Hindlimb muscle (tissue), 1 donor: ENCODE results near the gene NR1H2. TPM values are rescaled to one million over a fixed set of nuclear protein-coding genes. Genes with fewer than 3 reads are reported as not detected.
"Not testable (repeated sequence)": the region's sequence is repeated elsewhere in the genome, so short reads cannot be mapped to it uniquely, and the experiment has no call there.

ENCODE experiments used
- DNase-seq: peaks from one replicate; pipeline ENCODE4 v3.0.0-alpha.2; 2013
- polyA plus RNA-seq: library from polyadenylated mRNA; unstranded; fragments of 120-200 nt; gene quantifications from one replicate; pipeline ENCODE4 v1.2.1, GENCODE V29; 2013; ENCODE audit not compliant: insufficient read length

The NR1H2 gene
- polyA plus RNA-seq, 1 donor: 24.5 TPM

DNA sequence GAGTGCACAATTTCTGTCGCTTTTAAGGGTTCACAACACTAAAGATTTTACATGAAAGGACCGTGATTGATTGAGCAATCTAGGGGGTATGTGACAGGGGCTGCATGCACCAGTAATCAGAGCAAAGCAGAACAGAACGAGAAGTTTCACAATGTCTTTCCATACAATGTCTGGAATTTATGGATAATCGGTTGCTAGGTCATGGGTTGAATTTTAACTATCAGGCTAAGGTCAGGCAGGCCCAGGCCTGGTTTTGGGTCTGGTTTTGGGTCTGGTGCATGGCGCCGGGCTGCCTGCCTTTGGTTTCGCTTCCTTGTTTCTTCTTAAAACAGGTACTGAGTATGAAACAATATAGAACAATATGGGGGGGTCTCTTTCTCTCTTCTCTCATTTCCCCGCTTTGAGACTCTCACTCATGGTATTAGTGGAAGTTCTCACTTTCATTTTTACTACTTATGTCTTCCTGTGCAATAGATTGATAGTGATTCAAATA lies 29.1 kb upstream of the NR1H2 start:
- DNase-seq: not testable (repeated sequence)

DNA sequence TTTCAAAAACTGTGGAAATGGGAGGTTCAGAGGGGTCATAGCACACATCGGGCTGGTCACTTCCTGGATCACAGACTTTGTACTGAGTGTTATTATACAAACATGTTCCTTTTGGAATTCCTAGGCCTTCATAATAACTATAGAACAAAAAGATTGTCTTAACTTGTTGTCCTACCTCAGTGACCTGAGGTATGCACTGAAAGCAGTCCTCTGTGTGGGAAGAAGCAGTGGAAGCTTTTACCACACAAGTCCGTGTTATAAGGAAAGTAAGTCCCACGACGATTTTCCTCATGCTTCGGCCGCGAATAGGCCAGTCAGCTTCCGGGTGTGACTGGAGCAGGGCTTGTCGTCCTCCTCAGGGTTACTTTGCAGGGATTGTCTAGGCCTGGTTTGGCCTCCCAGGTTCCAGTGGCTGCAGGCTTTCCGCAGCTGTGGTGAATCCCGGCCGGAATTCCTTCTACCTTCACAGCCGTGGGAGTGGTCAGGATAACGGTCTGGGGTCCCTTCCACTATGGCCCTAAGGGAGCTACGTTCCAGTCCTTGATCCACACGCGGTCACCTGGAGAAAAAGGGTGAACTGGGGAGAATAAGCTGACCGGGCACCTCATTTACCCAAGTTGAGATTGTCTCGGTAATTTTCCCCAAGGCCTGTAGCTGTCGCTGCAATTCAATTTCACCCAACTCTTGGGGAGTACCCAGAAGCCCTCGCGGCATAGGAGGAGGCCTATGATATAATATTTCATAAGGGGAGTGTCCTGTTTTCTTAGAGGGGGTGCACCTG lies 26.8 kb upstream of the NR1H2 start:
- no peak for DNase-seq

DNA sequence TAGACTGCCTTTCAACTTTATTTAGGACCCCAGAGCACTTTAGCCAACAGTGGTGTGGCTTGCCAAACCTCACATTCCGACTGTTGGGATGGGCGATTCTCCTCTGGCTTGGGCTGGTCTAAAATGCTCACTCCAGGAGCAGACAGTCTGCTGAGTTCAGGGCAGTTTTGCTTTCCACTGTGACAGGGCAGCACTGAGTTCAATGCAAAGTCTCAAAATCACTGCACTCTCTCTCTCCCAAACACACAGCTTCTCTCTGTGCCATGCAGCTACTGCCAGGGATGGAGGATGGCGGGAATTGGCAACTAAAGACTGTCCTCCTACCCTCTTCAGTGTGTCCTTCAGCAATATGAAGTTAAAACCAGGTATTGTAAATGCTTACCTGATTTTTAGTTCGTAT lies 24.0 kb upstream of the NR1H2 start:
- no peak for DNase-seq

DNA sequence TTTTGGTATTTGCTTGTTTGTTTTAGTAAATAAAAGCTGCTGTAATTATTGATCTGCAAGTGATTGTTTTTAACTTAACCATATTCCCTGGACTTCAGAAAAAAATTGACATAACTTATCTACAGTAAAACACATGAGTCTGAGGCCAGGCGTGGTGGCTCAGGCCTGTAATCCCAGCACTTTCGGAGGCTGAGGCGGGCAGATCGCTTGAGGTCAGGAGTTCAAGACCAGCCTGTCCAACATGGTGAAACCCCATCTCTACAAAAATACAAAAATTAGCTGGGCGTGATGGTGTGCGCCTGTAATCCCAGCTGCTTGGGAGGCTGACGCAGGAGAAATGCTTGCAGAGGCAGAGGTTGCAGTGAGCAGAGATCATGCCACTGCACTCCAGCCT lies 22.8 kb upstream of the NR1H2 start:
- not testable (repeated sequence) for DNase-seq

DNA sequence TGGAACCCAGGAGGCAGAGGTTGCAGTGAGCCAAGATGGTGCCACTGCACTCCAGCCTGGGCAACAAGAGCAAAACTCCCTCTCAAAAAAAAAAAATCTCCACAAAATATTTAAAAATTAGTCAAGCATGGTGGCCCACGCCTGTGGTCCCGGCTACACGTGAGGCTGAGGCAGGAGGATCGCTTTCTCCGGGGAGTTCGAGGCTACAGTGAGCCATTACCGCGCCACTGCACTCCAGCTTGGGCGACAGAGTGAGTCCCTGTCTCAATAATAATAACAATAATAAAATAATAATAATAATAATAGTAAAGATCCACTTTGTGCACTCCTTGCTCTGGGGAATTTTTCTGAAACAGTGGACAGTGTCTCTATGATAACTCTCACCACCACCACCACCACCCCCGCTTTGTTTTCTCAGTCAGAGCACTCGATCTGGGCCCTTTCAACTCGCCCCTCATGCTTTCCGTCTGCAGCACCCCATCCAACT lies 19.5 kb upstream of the NR1H2 start:
- no peak for DNase-seq

DNA sequence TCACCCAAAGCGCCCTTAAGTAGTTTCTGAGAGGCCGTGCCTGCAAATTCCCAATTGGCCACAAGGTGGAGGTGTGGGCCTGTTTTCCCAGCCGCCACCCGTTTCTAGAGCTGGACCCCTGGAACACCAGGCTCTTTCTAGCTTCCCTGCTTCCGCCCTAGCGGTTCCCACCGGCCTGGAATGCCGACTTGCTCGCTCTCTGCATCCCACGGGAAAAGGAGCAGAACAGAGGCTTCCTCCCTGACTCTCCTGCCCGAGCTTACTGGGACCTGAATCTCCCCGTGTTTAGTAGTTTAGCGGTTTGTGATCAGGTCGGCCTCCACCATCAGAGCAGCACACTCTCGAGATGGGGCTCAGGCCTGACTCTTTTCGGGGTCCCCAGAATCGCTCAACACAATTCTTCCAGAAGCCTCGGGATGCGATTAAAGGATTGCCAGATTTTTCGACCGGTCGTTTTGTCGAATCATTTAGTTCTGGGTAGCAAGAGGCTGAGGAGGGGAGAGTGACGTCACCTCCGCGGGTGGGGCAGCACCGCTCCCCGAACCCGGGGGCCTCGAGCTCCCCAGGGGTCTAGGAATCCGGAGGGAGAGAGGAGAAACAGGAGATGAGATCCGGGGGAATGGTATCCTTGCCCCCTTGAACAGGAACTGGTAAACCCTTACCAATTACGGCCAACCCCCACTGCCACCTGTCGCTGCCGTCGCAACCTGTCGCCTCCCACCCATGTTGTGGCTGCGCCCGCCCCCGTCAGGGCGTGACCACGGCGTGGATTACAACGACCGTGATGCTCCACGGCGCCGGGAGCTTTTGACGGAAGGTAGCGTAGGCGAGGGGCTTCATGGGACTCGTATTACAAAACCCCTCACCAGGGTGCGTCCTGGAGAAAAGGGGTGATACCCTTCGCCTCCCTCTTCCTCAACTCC lies 18.8 kb upstream of the NR1H2 start:
- peak; percentile 46 for DNase-seq

DNA sequence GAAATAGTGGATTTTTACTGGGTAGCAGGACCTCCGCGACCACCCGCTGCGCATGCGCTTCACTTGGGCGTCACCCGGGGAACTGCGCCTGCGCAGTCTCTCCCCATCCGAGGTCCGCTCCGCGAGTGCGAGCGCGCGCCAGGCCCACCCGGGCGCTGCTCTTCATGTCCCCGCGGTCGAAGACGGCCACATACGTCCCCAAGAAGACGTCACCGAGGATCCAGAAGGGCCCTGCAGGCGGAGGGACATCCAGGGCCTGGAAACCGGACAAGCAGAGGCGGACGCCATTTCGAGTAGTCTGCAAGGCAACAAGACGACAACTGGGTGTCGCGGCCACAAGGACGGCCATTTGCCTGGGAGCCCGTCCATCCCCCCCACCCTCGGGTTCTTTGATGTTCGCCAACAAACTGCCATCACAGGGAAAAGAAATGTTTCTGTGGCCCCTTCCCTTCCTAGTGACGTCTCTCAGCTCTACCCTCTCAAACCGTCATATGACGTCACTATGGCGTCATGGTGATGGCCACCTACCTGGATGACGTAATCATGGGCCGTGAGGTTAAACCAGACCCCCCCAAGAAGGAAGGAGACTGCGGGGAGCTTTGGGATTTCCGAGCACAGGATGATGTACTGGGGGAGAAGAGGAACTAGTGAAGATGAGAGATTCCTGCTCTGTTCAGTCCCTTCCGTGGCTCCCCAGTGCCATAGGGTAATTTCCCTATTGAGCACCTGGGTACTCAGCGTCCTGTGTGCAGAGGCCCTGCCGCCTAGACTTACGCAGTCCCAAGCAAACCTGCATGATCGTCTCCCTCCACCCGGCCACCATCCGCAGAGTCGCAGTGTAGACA lies 17.6 kb upstream of the NR1H2 start:
- DNase-seq: peak; percentile 68

DNA sequence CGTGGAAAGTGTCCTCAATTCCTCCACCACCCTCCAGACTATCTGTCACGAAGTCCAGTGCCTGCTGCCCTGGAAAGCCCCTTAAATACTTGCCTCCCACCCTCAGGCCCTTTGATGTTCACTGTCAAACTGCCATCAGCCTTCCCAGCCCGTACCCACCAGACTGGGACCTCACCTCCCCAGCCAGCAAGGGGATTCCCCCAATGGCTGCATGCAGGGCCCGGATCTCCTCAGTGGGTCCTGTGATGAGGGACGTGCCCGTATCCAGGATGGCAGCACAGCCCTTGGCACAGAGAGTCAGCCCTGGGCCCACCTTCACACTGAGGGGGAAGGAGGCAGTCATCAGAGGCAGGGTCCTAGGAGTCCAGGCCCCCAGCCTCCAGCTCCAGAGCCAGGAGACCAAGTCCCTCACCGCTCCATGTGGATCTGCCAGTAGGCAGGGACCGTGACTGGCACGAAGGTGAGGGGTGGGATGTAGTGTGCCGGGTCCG lies 16.9 kb upstream of the NR1H2 start:
- no peak for DNase-seq

DNA sequence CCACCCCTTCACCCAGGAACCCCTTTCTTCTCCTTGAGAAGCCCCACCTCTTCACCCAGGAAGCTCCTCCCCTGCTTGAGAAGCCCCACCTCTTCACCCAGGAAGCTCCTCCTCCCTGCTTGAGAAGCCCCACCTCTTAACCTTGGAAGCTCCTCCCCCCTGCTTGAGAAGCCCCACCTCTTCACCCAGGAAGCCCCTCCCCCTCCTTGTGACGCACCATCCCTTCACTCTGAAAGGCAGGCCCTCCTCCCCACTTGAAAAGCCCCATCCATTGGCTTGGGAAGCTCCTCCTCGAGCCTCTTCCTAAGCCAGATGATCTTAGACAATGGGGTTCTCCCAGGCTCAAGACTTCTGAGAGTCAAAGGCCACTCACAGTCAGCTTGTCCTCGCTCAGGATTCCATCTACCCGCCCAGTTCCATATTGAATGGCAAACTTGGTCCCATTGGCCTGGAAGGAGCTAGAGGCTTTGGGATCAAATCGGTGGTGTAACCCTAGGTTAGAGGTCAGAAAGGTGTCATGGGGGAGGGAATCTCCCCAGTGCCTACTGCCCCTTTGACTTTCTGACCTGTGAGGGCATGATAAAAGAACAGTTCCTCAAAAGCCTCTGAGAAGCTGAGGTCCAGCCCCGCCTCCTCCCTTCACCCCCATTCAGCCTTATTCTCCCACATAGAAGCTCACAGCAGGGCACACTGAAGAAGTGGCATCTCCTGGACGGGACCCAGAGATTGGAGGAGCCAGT lies 14.8 kb upstream of the NR1H2 start:
- DNase-seq: no peak

DNA sequence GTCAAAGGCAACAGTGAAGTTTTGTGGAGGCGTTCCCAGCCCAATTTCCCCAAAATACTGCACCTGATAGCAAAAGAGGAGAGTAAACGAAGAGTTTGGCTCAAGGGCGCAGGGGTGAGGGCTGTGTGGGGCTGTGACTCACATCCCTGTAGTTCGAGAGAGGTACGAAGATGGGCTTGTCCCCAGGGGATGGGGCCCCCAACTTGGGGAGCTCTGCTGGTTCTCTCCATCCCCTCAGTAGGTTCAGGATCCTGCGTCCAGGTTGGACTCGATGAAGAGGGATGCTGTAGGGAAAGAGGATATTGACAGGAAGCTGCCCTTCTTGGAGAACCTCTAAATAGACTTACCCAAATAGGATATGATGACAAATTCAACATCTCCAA lies 14.2 kb upstream of the NR1H2 start:
- no peak for DNase-seq

DNA sequence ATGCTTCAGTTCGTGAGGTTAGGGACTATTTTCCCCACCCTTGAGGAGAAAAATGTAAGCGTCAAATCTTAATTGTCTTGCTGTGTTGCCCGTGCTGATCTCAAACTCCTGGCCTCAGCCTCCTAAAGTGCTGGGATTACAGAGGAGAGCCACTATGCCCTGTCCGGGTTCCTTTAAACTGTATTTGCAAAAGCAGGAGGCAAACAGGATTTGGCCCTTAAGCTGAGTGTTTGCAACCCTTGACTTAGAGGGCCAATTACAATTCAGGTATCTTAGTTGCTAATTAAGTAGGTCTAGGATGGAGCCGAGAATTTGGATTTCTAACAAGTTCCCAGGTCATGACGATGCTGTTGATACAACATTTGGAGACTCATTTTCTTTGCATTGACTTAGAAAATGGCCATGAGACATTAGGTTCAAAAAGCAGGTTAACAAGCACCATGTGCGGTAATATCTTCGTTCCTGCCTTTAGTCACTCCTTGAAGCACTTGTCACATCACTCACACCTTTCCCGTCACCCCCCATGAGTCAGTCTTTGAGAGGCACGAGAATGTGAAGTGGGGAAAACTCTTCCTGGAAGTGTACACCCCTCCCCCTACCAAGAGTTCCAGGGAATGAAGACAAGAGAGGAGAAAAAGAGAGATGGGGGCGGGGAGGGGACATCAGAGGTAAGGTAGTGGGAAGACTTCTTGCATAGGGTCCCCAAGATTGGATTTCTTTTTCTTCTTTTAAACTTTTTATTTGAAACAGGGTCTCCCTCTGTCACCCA lies 13.4 kb upstream of the NR1H2 start:
- DNase-seq: no peak

DNA sequence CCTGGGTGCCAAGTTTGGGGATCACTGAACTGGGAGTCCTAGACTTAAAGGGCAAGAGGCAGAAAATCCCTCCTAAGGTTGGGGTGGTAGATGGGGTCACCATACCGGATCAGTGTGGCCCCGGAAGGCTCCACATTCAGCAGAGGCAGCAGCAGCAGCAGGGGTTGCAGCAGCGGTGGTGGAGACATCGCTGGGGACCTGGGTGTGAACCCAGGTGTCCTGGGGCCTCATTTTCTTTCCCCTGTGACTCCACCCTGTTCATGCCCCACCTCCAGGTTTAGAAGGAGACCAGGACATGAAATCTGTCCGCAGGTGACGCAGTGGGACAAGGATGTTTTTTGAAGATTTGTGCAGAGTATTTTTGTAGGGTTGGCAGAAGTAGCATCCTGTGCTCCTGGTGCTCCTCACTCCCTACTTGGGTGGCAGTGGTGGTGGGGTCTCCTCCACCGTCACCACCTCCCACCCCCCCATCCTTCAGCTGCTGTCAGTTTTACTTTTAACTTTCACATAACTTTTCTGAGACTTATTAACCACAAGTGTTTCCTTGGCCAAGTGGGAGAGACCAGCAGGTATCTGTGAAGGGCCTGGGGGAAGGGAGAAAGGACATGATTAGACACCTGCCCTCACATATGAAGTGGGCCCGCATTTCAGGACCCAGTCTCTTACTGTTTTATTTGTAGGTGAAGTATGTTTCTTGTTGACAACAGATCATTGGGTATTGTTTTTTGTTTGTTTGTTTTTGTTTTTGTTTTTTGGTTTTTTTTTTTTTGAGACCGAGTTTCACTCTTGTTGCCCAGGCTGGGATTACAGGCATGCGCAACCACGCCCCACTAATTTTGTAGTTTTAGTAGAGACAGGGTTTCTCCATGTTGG lies 10.6 kb upstream of the NR1H2 start, which contains the start of gene NAPSA:
Gene NAPSA, minus strand, starts transcription at position 206 of the 873 bp plus-strand sequence. Its CDS starts 18 bp downstream, at position 188.
- DNase-seq: no peak

DNA sequence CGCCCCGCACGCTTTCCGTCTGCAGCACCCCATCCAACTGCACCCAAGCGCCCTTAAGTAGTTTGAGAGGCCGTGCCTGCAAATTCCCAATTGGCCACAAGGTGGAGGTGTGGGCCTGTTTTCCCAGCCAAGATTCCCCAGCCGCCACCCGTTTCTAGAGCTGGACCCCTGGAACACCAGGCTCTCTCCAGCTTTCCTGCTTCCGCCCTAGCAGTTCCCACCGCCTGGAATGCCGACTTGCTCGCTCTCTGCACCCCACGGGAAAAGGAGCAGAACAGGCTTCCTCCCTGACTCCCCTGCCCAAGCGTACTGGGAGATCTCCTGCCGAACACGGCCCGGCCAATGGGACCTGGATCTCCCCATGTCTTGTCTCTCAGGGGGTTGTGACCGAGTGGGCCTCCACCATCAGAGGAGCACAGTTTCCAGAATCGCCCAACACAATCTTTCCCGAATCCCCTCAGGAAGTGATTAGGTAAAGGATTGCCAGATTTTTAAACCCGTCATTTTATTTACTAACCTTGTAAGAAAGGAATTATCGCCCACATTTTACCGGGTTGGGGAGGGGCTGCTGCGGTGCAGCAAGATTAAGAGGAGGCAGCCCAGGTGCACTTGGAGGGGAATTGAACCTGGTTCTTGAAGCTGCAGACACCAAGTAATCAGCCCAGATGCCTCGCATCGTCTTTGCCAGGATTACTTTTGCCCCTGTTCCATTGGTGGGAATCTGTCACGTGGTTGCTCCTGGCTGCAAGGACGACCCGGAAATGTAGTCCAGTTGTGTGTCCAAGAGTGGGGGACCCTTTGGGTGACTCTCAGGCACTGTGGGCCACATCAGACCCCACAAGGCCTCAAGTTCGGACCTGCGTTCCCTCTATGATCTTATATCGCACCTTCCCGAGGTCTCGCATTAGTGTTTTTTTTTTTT lies 7.3 kb upstream of the NR1H2 start:
- DNase-seq: peak; percentile 86

DNA sequence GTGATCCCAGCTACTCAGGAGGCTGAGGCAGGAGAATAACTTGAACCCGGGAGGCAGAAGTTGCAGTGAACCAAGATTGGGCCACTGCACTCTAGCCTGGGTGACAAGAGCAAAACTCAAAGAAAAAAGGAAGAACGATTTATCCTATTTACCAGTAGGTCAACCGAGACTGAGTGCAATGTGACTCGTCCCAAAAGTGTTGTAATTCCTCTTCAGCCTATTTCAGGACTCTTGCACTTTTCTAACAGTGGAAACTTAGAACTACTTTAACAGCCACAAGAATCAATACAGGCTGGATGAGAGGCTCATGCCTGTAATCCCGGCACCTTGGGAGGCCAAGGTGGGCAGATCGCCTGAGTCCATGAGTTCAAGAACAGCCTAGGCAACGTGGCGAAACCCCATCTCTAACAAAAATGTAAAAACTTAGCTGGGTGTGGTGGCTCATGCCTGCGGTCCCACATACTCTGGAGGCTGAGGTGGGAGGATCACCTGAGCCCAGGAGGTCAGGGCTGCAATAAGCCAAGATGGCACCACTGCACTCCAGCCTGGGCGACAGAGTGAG lies 4.3 kb upstream of the NR1H2 start:
- DNase-seq: no peak

DNA sequence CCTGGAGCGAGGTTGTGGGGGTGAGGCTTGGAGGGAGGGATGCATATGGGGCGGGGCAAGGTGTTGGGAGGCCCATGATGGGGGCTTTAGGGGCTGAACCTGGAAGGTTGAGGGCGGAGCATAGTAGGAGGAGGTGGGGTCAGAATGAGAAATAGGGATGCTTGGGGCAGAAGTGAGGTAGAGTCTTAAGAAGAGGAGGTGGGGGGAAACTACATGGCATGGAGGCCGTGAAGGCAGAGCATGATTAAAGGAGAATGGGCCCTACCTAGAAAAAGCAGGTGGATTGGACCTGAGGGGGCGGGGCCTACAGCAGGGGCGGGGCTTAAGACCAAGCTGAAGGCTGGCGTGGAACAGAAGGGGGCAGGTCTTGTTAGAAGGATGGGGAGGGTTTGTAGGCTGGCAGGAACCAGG lies 799 bp downstream of the NR1H2 start:
- no peak for DNase-seq

DNA sequence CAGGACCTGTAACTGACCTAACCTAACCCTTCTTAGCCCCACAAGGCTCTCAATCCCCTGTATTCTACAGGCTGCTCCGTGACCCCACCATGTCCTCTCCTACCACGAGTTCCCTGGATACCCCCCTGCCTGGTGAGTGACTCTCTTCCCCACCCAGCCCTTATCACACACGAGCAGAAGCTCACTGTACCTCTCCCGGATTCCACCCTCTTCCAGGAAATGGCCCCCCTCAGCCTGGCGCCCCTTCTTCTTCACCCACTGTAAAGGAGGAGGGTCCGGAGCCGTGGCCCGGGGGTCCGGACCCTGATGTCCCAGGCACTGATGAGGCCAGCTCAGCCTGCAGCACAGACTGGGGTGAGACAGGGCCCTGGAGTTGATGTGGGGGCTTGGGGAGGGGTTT lies 1.3 kb downstream of the NR1H2 start:
- DNase-seq: no peak

DNA sequence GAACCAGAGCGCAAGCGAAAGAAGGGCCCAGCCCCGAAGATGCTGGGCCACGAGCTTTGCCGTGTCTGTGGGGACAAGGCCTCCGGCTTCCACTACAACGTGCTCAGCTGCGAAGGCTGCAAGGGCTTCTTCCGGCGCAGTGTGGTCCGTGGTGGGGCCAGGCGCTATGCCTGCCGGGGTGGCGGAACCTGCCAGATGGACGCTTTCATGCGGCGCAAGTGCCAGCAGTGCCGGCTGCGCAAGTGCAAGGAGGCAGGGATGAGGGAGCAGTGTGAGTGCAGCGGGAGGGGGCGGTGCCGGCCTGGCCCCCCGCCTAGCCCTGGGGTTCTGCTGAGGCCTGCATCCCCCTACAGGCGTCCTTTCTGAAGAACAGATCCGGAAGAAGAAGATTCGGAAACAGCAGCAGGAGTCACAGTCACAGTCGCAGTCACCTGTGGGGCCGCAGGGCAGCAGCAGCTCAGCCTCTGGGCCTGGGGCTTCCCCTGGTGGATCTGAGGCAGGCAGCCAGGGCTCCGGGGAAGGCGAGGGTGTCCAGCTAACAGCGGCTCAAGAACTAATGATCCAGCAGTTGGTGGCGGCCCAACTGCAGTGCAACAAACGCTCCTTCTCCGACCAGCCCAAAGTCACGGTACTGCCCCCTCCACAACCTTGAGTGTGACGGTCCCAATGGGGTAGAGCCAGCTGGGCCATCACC lies 2.1 kb downstream of the NR1H2 start:
- DNase-seq: no peak
